Epithelial cell of proximal tubule (primary cell): ENCODE data around the gene CITED2. TPM values are rescaled to one million over a fixed set of nuclear protein-coding genes. Genes with fewer than 3 reads are reported as not detected.
A peak's percentile ranks its signal among the peaks of the same experiment; 100 is the strongest.

Experiments used
- DNase-seq: peaks from one replicate; pipeline ENCODE4 v3.0.0-alpha.2; 2011; ENCODE audit warnings: low read depth
- H3K4me3 ChIP-seq: 2 replicates; pipeline ENCODE4 v1.5.1; 2011; ENCODE audit warnings: low read depth, mild to moderate bottlenecking, low read length
- CTCF ChIP-seq: conservative IDR thresholded peaks from 2 replicates; pipeline ENCODE4 v1.5.1; 2012; ENCODE audit warnings: low read depth, mild to moderate bottlenecking, low read length
- total RNA-seq: library from RNA; depleted of rRNA; stranded (reverse); fragments of >200 nt; gene quantifications from 2 replicates; pipeline ENCODE4 v1.2.3, GENCODE V29; 2015

CITED2 gene
- total RNA-seq, 1 donor from 2014 or later = 56.1 TPM

GRCh38 chr6:139370283-139370998 is 4.0 kb downstream of the CITED2 start:
- no peak overlapping the region for H3K4me3 ChIP-seq
- peak; percentile 54 for DNase-seq
- no peak for TF ChIP-seq CTCF

- DNase-seq = peak; percentile 54
- H3K4me3 ChIP-seq = no peak overlapping the region
- peak; percentile 72 for TF ChIP-seq CTCF
Observed at GRCh38 chr6:139369568-139370282, 4.7 kb downstream of the CITED2 start.

- no peak for TF ChIP-seq CTCF
- DNase-seq = no peak
- H3K4me3 ChIP-seq = no peak overlapping the region
Observed at GRCh38 chr6:139369068-139369467, 5.4 kb downstream of the CITED2 start.

- H3K4me3 ChIP-seq = no peak overlapping the region
- TF ChIP-seq CTCF = no peak
- no peak for DNase-seq
Observed at GRCh38 chr6:139368661-139369060, 5.8 kb downstream of the CITED2 start.

- H3K4me3 ChIP-seq = no peak overlapping the region
Observed at GRCh38 chr6:139367810-139368351, 6.6 kb downstream of the CITED2 start.

GRCh38 chr6:139364982-139365379 is 9.5 kb downstream of the CITED2 start:
- no peak overlapping the region for H3K4me3 ChIP-seq
- no peak for DNase-seq
- TF ChIP-seq CTCF = no peak

More at GRCh38 chr6:139367810-139368351, 6.6 kb downstream of the CITED2 start:
- DNase-seq = no peak
- TF ChIP-seq CTCF = no peak
